Hepatocyte (in vitro differentiated cells): Measurements from ENCODE around the gene ECE1. TPM values are rescaled to one million over a fixed set of nuclear protein-coding genes. Genes with fewer than 3 reads are reported as not detected.

ENCODE experiments used
- DNase-seq: peaks from one replicate; pipeline ENCODE4 v3.0.0-alpha.2; 2016; ENCODE audit warnings: low spot score
- H2AFZ ChIP-seq: fragments of 200-600 bp; sonication (generic); 2 replicates; pipeline ENCODE4 v1.6.0; 2016; ENCODE audit warnings: antibody characterized with exemption, mild to moderate bottlenecking
- H3K27ac ChIP-seq: fragments of 200-600 bp; sonication (generic); 2 replicates; pipeline ENCODE4 v1.5.1; 2016; ENCODE audit warnings: mild to moderate bottlenecking
- H3K27me3 ChIP-seq: fragments of 200-600 bp; sonication (generic); 2 replicates; pipeline ENCODE4 v1.6.1; 2016
- H3K36me3 ChIP-seq: fragments of 200-600 bp; sonication (generic); replicated peaks from 2 replicates; pipeline ENCODE4 v1.5.1; 2016; ENCODE audit warnings: low read depth; ENCODE audit not compliant: insufficient read depth
- H3K4me1 ChIP-seq: fragments of 200-600 bp; sonication (generic); 2 replicates; pipeline ENCODE4 v1.5.1; 2016; ENCODE audit warnings: mild to moderate bottlenecking, moderate library complexity; ENCODE audit not compliant: insufficient read depth
- H3K4me2 ChIP-seq: fragments of 200-600 bp; sonication (generic); 2 replicates; pipeline ENCODE4 v1.6.0; 2016
- H3K4me3 ChIP-seq: fragments of 200-600 bp; sonication (generic); 2 replicates; pipeline ENCODE4 v1.5.1; 2016; ENCODE audit warnings: mild to moderate bottlenecking
- H3K79me2 ChIP-seq: fragments of 200-600 bp; sonication (generic); 2 replicates; pipeline ENCODE4 v1.6.0; 2017; ENCODE audit warnings: mild to moderate bottlenecking
- H3K9me2 ChIP-seq: fragments of 200-600 bp; sonication (generic); replicated peaks from 2 replicates; pipeline ENCODE4 v1.6.0; 2017; ENCODE audit warnings: mild to moderate bottlenecking; ENCODE audit not compliant: insufficient read depth
- H3K9me3 ChIP-seq: fragments of 200-600 bp; sonication (generic); 2 replicates; pipeline ENCODE4 v1.5.1; 2016; ENCODE audit warnings: low read depth, mild to moderate bottlenecking
- H4K20me1 ChIP-seq: fragments of 200-600 bp; sonication (generic); 2 replicates; pipeline ENCODE4 v1.6.0; 2016; ENCODE audit warnings: mild to moderate bottlenecking; ENCODE audit not compliant: insufficient read depth, poor library complexity, severe bottlenecking
- CTCF ChIP-seq: fragments of 200-600 bp; sonication (generic); IDR thresholded peaks from 2 replicates; pipeline ENCODE4 v1.5.1; 2016; ENCODE audit warnings: antibody characterized with exemption, mild to moderate bottlenecking; ENCODE audit not compliant: poor library complexity
- EZH2 ChIP-seq: fragments of 200-600 bp; sonication (generic); IDR thresholded peaks from 2 replicates; pipeline ENCODE4 v1.6.1; 2016; ENCODE audit warnings: antibody characterized with exemption, mild to moderate bottlenecking, borderline replicate concordance
- EZH2phosphoT487 ChIP-seq: fragments of 200-600 bp; sonication (generic); IDR thresholded peaks from one replicate; pipeline ENCODE4 v1.6.1; 2018; ENCODE audit warnings: antibody characterized with exemption, mild to moderate bottlenecking, low read depth, moderate library complexity; ENCODE audit not compliant: unreplicated experiment, severe bottlenecking
- WGBS: methylation state at CpG from one replicate; pipeline ENCODE4 v1.1.6; 2016; ENCODE audit warnings: low lambda C conversion rate; ENCODE audit errors: missing lambda C conversion rate; 5-methylcytosine and 5-hydroxymethylcytosine counted together
- polyA plus RNA-seq: library from polyadenylated mRNA; unstranded; fragments of >200 nt; fragmentation: Nextera tagmentation; extraction: Ambion mirVana; gene quantifications from 2 replicates; pipeline ENCODE4 v1.2.1, GENCODE V29; 2016
- total RNA-seq: library from RNA; depleted of rRNA; stranded (reverse); fragments of >200 nt; gene quantifications from 2 replicates; pipeline ENCODE4 v1.2.3, GENCODE V29; 2014

The ECE1 gene
- total and polyA plus RNA-seq, 2 experiments from 2014 or later = 60.8 to 90.6 TPM

GRCh38 chr1:21301794-21302440 is 11.7 kb upstream of the ECE1 start:
- H4K20me1 ChIP-seq = peaks cover 3% of the 10 kb centered on the region
- H3K27ac ChIP-seq = no peak overlapping the region
- no peak for DNase-seq
- peaks cover 38% of the 10 kb centered on the region for H3K4me1 ChIP-seq
- no peak overlapping the region for H3K4me3 ChIP-seq
- no peak overlapping the region for H2AFZ ChIP-seq
- H3K27me3 ChIP-seq = no peaks in the 10 kb centered on the region
- TF ChIP-seq CTCF (no peak), EZH2 (no peak), EZH2phosphoT487 (no peak)
- peaks cover 92% of the 10 kb centered on the region for H3K79me2 ChIP-seq
- WGBS = 73% methylated on average over 10 of the region's 10 CpGs
- H3K36me3 ChIP-seq = no peaks in the 10 kb centered on the region
- no peaks in the 10 kb centered on the region for H3K9me2 ChIP-seq
- no peak overlapping the region for H3K4me2 ChIP-seq
- H3K9me3 ChIP-seq = no peaks in the 10 kb centered on the region

DNA sequence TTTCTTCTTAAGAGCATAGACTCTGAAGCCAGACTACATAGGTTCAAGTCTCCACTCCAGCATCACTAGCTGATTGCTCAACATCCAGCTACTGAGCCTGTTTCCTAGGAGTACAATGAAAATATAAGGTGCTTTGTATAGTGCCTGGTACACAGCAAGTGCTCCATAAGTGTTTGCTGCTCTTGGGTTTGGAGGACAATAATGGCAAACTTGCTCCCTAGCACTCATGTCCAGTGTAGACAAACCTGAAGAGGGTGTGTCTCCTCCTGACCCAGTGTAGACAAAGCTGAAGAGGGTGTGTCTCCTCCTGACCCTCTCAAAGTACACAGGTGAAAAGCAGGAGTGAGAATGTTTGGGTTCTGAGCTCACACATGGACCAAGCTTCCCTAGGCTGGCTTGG is 10.5 kb upstream of the ECE1 start:
- no peak for DNase-seq
- no peak overlapping the region for H3K4me2 ChIP-seq
- no peaks in the 10 kb centered on the region for H3K9me2 ChIP-seq
- H3K79me2 ChIP-seq = peaks cover 92% of the 10 kb centered on the region
- no peak overlapping the region for H2AFZ ChIP-seq
- H3K36me3 ChIP-seq = no peaks in the 10 kb centered on the region
- H3K4me3 ChIP-seq = no peak overlapping the region
- no peak overlapping the region for H3K27ac ChIP-seq
- peaks cover 35% of the 10 kb centered on the region for H3K4me1 ChIP-seq
- H3K27me3 ChIP-seq = no peaks in the 10 kb centered on the region
- H4K20me1 ChIP-seq = peaks cover 6% of the 10 kb centered on the region
- TF ChIP-seq CTCF (no peak), EZH2phosphoT487 (no peak), EZH2 (no peak)
- no peaks in the 10 kb centered on the region for H3K9me3 ChIP-seq

DNA sequence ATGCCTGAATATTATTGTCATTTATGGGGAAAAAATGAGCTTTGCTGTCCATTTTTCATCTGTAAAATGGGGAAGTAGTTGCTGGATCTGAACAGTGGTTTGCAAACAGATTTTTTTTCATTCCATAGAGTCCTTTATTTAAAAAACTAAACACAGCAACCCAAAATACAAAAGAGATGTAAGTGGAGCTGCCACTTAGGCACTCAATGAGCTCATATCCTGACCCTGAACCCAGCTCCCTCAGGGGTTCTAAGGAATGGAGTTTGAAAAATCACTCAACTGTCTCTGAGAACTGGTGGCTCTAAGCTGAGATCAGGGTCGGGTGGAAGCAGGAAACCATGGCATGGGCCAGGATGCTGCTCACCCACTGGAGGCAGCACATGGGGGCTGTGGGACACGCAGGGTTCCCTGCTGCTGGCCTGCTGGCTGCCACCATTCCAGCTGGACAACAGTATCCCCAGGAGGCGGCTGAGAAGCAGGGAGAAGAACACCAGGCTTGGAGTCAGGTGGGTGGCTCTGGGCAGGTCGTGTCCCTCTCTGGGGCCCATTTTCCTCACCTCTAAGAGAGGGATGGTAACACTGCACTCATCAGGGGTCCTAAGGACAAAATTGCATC is 9.6 kb upstream of the ECE1 start:
- H3K27me3 ChIP-seq = no peaks in the 10 kb centered on the region
- H3K9me3 ChIP-seq = no peaks in the 10 kb centered on the region
- no peaks in the 10 kb centered on the region for H3K9me2 ChIP-seq
- no peak overlapping the region for H3K27ac ChIP-seq
- 87% methylated on average over 4 of the region's 4 CpGs for WGBS
- no peak overlapping the region for H2AFZ ChIP-seq
- peaks cover 6% of the 10 kb centered on the region for H4K20me1 ChIP-seq
- peaks cover 26% of the 10 kb centered on the region for H3K4me1 ChIP-seq
- no peak for DNase-seq
- peaks cover 94% of the 10 kb centered on the region for H3K79me2 ChIP-seq
- TF ChIP-seq EZH2phosphoT487 = no peak
- TF ChIP-seq CTCF = no peak
- TF ChIP-seq EZH2 = no peak
- no peak overlapping the region for H3K4me2 ChIP-seq
- H3K36me3 ChIP-seq = no peaks in the 10 kb centered on the region
- H3K4me3 ChIP-seq = no peak overlapping the region
